MCF 10A (cell line): ENCODE measurements around the gene ZNF605. TPM values are rescaled to one million over a fixed set of nuclear protein-coding genes. Genes with fewer than 3 reads are reported as not detected.
A peak's percentile ranks its signal among the peaks of the same experiment; 100 is the strongest.
"Not testable (repeated sequence)": the region's sequence is repeated elsewhere in the genome, so short reads cannot be mapped to it uniquely, and the experiment has no call there.

Experiments
- BruUV-seq: library from RNA; stranded (reverse); fragments of 400-500 nt; replicated peaks from 2 replicates; lab custom pipeline; 2021; lab: Mats Ljungman, UMichigan
- CTCF ChIA-PET: fragments of 300-600 bp; sonication (Branson Sonifier 250); formaldehyde crosslinking; extraction: SDS; loops from one replicate; lab custom pipeline; 2021; ENCODE audit warnings: antibody characterized with exemption, inconsistent platforms; lab: Yijun Ruan, JAX
- POLR2A ChIA-PET: fragments of 300-600, 350-650 bp; sonication (Branson Sonifier 250); formaldehyde crosslinking; extraction: SDS; loops from one replicate; lab custom pipeline; 2020; ENCODE audit warnings: antibody characterized with exemption, inconsistent platforms; lab: Yijun Ruan, JAX
- DNase-seq: peaks from one replicate; pipeline ENCODE4 v3.0.0-alpha.2; 2018; ENCODE audit not compliant: unreplicated experiment
- H3K27ac Mint-ChIP-seq: one replicate; pipeline ENCODE4 v1.8.0; 2022; ENCODE audit warnings: mild to moderate bottlenecking, low read depth, mixed read lengths; ENCODE audit not compliant: unreplicated experiment
- H3K27me3 Mint-ChIP-seq: one replicate; pipeline ENCODE4 v1.8.0; 2022; ENCODE audit warnings: mixed read lengths; ENCODE audit not compliant: insufficient read depth, unreplicated experiment
- H3K36me3 Mint-ChIP-seq: one replicate; pipeline ENCODE4 v1.8.0; 2022; ENCODE audit warnings: mild to moderate bottlenecking, moderate library complexity, mixed read lengths; ENCODE audit not compliant: insufficient read depth, unreplicated experiment
- H3K4me1 Mint-ChIP-seq: one replicate; pipeline ENCODE4 v1.8.0; 2022; ENCODE audit warnings: mixed read lengths; ENCODE audit not compliant: insufficient read depth, unreplicated experiment
- H3K4me3 Mint-ChIP-seq: one replicate; pipeline ENCODE4 v1.8.0; 2022; ENCODE audit warnings: mild to moderate bottlenecking, moderate library complexity, mixed read lengths; ENCODE audit not compliant: unreplicated experiment
- H3K9me3 Mint-ChIP-seq: one replicate; pipeline ENCODE4 v1.8.0; 2022; ENCODE audit warnings: mixed read lengths; ENCODE audit not compliant: unreplicated experiment
- CTCF ChIP-seq: fragments of 200-600 bp; IDR thresholded peaks from one replicate; pipeline ENCODE4 v1.8.0; 2022; ENCODE audit warnings: antibody characterized with exemption, mild to moderate bottlenecking; ENCODE audit not compliant: unreplicated experiment
- intact Hi-C: fragments of 100-400 bp; cut with micrococcal nuclease; formaldehyde crosslinking; loops from 2 replicates; pipeline ENCODE4 v1.14.1; 2022
- total RNA-seq: library from RNA; stranded (reverse); gene quantifications from 2 replicates; pipeline ENCODE4 v1.2.3, GENCODE V29; 2022

ZNF605 gene
- total RNA-seq, 1 experiment from 2014 or later, result 12.0 TPM

- POLR2A ChIA-PET, result no interaction called here
Measured at GRCh38 chr12:132909030-132909368, 47.1 kb downstream of the ZNF605 start.

GRCh38 chr12:132908145-132909029 lies 47.7 kb downstream of the ZNF605 start:
- Mint-ChIP-seq H3K27me3 (no peaks in the 10 kb centered on the region), H3K27ac (no peak overlapping the region), H3K4me1 (no peaks in the 10 kb centered on the region), H3K9me3 (peaks cover 8% of the 10 kb centered on the region), H3K36me3 (no peaks in the 10 kb centered on the region), H3K4me3 (peak overlapping the region; percentile 75)
- no TSS peak for BruUV-seq
- no peak for TF ChIP-seq CTCF
- peak; percentile 53 for DNase-seq
- intact Hi-C loops, result no loop called here
- POLR2A ChIA-PET, result interaction anchor here (0.6 kb wide), 1 partner anchor 38 kb away, joined by 3 read pairs; no protein-coding TSS in a partner anchor
- CTCF ChIA-PET, result interaction anchor here (0.6 kb wide), 1 partner anchor 97 kb away, joined by 5 read pairs; no protein-coding TSS in a partner anchor

More at GRCh38 chr12:132909030-132909368, 47.1 kb downstream of the ZNF605 start:
- H3K4me1 Mint-ChIP-seq, result no peaks in the 10 kb centered on the region
- peak overlapping the region; percentile 75 for H3K4me3 Mint-ChIP-seq
- H3K36me3 Mint-ChIP-seq, result no peaks in the 10 kb centered on the region
- no peak for TF ChIP-seq CTCF
- H3K9me3 Mint-ChIP-seq, result peaks cover 14% of the 10 kb centered on the region
- intact Hi-C loops, result no loop called here
- CTCF ChIA-PET, result no interaction called here
- no peak overlapping the region for H3K27ac Mint-ChIP-seq
- DNase-seq, result no peak
- H3K27me3 Mint-ChIP-seq, result no peaks in the 10 kb centered on the region
- BruUV-seq, result no TSS peak

GRCh38 chr12:132907789-132908144 lies 48.3 kb downstream of the ZNF605 start:
- POLR2A ChIA-PET, result interaction anchor here (0.6 kb wide), 1 partner anchor 39 kb away, joined by 3 read pairs; no protein-coding TSS in a partner anchor
- CTCF ChIA-PET, result interaction anchor here (0.6 kb wide), 1 partner anchor 97 kb away, joined by 5 read pairs; no protein-coding TSS in a partner anchor
- H3K36me3 Mint-ChIP-seq, DNase-seq, H3K27me3 Mint-ChIP-seq, BruUV-seq, H3K27ac Mint-ChIP-seq, H3K4me1 Mint-ChIP-seq, H3K9me3 Mint-ChIP-seq, intact Hi-C loops: not testable (repeated sequence)
- H3K4me3 Mint-ChIP-seq, result peak overlapping the region; percentile 75

- Mint-ChIP-seq H3K27me3 (no peaks in the 10 kb centered on the region), H3K4me1 (no peaks in the 10 kb centered on the region), H3K36me3 (no peaks in the 10 kb centered on the region), H3K27ac (no peak overlapping the region), H3K4me3 (no peak overlapping the region), H3K9me3 (peaks cover 8% of the 10 kb centered on the region)
- ChIA-PET POLR2A (no interaction called here), CTCF (no interaction called here)
- no TSS peak for BruUV-seq
- intact Hi-C loops, result no loop called here
- DNase-seq, result no peak
- TF ChIP-seq CTCF, result no peak
Measured at GRCh38 chr12:132907216-132907615, 48.9 kb downstream of the ZNF605 start.
